H1 (cell line): ENCODE data around the gene IFNG.

Source experiments
- BACH1 ChIP-seq: IDR thresholded peaks from 2 replicates; pipeline ENCODE4 v1.6.1; 2012; ENCODE audit warnings: low read length, improper control_type of control experiment
- BCL11A ChIP-seq, 2 experiments: IDR thresholded peaks; one replicate each; pipeline ENCODE4 v1.6.1; 2011; ENCODE audit warnings: low read depth in 2 of 2, low read length in 2 of 2, mild to moderate bottlenecking in 2 of 2
- CHD1 ChIP-seq: IDR thresholded peaks from 2 replicates; pipeline ENCODE4 v1.6.1; 2012; ENCODE audit warnings: low read depth, low read length, improper control_type of control experiment
- GTF2F1 ChIP-seq: IDR thresholded peaks from 2 replicates; pipeline ENCODE4 v1.6.1; 2012; ENCODE audit warnings: low read depth, low read length, improper control_type of control experiment, borderline replicate concordance
- JUND ChIP-seq: IDR thresholded peaks from 2 replicates; pipeline ENCODE4 v1.6.1; 2011; ENCODE audit warnings: mild to moderate bottlenecking, improper control_type of control experiment, low read length
- POLR2A ChIP-seq, 2 experiments: IDR thresholded peaks; 1 replicate in 1 of 2; 2 replicates in 1 of 2; pipeline ENCODE4 v1.6.1; 2011; ENCODE audit warnings: low read depth in 2 of 2, low read length in 2 of 2, mild to moderate bottlenecking in 2 of 2; ENCODE audit errors: control extremely low read depth in 1 of 2
- POLR2AphosphoS5 ChIP-seq: IDR thresholded peaks from 2 replicates; pipeline ENCODE4 v1.6.1; 2011; ENCODE audit warnings: low read depth, low read length
- SUZ12 ChIP-seq: fragments of 200-600 bp; sonication (generic); IDR thresholded peaks from 2 replicates; pipeline ENCODE4 v1.6.1; 2012; ENCODE audit warnings: mild to moderate bottlenecking, inconsistent platforms, low read length, moderate library complexity, mixed read lengths
- TF ChIP-seq, protein P1 (sequence below), 3 experiments: IDR thresholded peaks; 1 replicate in 2 of 3; 2 replicates in 1 of 3; pipeline versions ENCODE4 v1.5.1 to v1.6.1; 2011; ENCODE audit warnings: low read length in 3 of 3, mild to moderate bottlenecking in 3 of 3, inconsistent platforms in 2 of 3, low read depth in 1 of 3, moderate library complexity in 1 of 3; ENCODE audit not compliant: insufficient read depth in 1 of 3; ENCODE audit errors: control extremely low read depth in 1 of 3
- TF ChIP-seq, protein P2 (sequence below): fragments of 300-600 bp; sonication (generic); IDR thresholded peaks from 2 replicates; pipeline ENCODE4 v1.7.1; 2012; ENCODE audit warnings: low read length, moderate library complexity, mild to moderate bottlenecking, inconsistent platforms; ENCODE audit not compliant: insufficient replicate concordance

DNA sequence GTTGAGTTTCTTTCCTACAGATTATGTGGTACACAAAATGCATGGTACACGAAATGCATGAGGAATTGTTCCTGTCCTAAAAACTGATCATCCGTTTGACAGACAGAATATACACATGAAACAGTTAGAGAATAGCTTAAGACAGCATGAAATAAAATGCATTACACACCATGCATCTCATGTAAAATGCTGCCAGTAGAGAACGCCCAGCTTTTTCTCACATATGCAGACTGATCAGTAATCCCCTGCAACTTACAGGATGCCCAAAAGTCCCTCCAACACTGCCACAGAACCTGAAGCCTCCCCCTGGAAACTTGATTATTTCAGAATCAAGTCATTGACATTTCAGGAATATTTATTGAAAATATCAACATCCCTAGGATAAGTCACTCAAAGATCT lies 24.0 kb downstream of the IFNG start:
- TF ChIP-seq, protein P1, sequence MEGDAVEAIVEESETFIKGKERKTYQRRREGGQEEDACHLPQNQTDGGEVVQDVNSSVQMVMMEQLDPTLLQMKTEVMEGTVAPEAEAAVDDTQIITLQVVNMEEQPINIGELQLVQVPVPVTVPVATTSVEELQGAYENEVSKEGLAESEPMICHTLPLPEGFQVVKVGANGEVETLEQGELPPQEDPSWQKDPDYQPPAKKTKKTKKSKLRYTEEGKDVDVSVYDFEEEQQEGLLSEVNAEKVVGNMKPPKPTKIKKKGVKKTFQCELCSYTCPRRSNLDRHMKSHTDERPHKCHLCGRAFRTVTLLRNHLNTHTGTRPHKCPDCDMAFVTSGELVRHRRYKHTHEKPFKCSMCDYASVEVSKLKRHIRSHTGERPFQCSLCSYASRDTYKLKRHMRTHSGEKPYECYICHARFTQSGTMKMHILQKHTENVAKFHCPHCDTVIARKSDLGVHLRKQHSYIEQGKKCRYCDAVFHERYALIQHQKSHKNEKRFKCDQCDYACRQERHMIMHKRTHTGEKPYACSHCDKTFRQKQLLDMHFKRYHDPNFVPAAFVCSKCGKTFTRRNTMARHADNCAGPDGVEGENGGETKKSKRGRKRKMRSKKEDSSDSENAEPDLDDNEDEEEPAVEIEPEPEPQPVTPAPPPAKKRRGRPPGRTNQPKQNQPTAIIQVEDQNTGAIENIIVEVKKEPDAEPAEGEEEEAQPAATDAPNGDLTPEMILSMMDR (IDR thresholded peaks at IDR 0.05; ENCODE audit: control extremely low read depth in 1 of 3, insufficient read depth in 1 of 3, low read depth in 1 of 3, low read length in 3 of 3): no peak
- no peak for TF ChIP-seq BCL11A (IDR thresholded peaks at IDR 0.05; ENCODE audit: low read depth in 2 of 2, low read length in 2 of 2)
- no peak for TF ChIP-seq GTF2F1
- TF ChIP-seq POLR2A (IDR thresholded peaks at IDR 0.05; ENCODE audit: control extremely low read depth in 1 of 2, low read depth in 2 of 2, low read length in 2 of 2): no peak
- no peak for TF ChIP-seq CHD1
- no peak for TF ChIP-seq BACH1
- TF ChIP-seq JUND: no peak
- no peak for TF ChIP-seq POLR2AphosphoS5
- TF ChIP-seq SUZ12: no peak
- TF ChIP-seq, protein P2, sequence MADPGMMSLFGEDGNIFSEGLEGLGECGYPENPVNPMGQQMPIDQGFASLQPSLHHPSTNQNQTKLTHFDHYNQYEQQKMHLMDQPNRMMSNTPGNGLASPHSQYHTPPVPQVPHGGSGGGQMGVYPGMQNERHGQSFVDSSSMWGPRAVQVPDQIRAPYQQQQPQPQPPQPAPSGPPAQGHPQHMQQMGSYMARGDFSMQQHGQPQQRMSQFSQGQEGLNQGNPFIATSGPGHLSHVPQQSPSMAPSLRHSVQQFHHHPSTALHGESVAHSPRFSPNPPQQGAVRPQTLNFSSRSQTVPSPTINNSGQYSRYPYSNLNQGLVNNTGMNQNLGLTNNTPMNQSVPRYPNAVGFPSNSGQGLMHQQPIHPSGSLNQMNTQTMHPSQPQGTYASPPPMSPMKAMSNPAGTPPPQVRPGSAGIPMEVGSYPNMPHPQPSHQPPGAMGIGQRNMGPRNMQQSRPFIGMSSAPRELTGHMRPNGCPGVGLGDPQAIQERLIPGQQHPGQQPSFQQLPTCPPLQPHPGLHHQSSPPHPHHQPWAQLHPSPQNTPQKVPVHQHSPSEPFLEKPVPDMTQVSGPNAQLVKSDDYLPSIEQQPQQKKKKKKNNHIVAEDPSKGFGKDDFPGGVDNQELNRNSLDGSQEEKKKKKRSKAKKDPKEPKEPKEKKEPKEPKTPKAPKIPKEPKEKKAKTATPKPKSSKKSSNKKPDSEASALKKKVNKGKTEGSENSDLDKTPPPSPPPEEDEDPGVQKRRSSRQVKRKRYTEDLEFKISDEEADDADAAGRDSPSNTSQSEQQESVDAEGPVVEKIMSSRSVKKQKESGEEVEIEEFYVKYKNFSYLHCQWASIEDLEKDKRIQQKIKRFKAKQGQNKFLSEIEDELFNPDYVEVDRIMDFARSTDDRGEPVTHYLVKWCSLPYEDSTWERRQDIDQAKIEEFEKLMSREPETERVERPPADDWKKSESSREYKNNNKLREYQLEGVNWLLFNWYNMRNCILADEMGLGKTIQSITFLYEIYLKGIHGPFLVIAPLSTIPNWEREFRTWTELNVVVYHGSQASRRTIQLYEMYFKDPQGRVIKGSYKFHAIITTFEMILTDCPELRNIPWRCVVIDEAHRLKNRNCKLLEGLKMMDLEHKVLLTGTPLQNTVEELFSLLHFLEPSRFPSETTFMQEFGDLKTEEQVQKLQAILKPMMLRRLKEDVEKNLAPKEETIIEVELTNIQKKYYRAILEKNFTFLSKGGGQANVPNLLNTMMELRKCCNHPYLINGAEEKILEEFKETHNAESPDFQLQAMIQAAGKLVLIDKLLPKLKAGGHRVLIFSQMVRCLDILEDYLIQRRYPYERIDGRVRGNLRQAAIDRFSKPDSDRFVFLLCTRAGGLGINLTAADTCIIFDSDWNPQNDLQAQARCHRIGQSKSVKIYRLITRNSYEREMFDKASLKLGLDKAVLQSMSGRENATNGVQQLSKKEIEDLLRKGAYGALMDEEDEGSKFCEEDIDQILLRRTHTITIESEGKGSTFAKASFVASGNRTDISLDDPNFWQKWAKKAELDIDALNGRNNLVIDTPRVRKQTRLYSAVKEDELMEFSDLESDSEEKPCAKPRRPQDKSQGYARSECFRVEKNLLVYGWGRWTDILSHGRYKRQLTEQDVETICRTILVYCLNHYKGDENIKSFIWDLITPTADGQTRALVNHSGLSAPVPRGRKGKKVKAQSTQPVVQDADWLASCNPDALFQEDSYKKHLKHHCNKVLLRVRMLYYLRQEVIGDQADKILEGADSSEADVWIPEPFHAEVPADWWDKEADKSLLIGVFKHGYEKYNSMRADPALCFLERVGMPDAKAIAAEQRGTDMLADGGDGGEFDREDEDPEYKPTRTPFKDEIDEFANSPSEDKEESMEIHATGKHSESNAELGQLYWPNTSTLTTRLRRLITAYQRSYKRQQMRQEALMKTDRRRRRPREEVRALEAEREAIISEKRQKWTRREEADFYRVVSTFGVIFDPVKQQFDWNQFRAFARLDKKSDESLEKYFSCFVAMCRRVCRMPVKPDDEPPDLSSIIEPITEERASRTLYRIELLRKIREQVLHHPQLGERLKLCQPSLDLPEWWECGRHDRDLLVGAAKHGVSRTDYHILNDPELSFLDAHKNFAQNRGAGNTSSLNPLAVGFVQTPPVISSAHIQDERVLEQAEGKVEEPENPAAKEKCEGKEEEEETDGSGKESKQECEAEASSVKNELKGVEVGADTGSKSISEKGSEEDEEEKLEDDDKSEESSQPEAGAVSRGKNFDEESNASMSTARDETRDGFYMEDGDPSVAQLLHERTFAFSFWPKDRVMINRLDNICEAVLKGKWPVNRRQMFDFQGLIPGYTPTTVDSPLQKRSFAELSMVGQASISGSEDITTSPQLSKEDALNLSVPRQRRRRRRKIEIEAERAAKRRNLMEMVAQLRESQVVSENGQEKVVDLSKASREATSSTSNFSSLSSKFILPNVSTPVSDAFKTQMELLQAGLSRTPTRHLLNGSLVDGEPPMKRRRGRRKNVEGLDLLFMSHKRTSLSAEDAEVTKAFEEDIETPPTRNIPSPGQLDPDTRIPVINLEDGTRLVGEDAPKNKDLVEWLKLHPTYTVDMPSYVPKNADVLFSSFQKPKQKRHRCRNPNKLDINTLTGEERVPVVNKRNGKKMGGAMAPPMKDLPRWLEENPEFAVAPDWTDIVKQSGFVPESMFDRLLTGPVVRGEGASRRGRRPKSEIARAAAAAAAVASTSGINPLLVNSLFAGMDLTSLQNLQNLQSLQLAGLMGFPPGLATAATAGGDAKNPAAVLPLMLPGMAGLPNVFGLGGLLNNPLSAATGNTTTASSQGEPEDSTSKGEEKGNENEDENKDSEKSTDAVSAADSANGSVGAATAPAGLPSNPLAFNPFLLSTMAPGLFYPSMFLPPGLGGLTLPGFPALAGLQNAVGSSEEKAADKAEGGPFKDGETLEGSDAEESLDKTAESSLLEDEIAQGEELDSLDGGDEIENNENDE: no peak
